G401 (cell line): Measurements from ENCODE around the gene CRHR1. TPM values are rescaled to one million over a fixed set of nuclear protein-coding genes. Genes with fewer than 3 reads are reported as not detected.

Source experiments
- DNase-seq: peaks from one replicate; pipeline ENCODE4 v3.0.0-alpha.2; 2015; ENCODE audit warnings: low spot score
- in situ Hi-C: cut with HindIII; loops from 2 replicates; pipeline ENCODE4 v1.10.0; 2016; ENCODE audit warnings: low sequenced_read_pairs, mixed read lengths
- total RNA-seq: library from RNA; depleted of rRNA; stranded (reverse); fragments of >200 nt; shearing (Covaris generic); gene quantifications from 2 replicates; pipeline ENCODE4 v1.2.3, GENCODE V29; 2014; rRNA removed

CRHR1 gene
- total RNA-seq, 1 experiment from 2014 or later, result not detected

DNA sequence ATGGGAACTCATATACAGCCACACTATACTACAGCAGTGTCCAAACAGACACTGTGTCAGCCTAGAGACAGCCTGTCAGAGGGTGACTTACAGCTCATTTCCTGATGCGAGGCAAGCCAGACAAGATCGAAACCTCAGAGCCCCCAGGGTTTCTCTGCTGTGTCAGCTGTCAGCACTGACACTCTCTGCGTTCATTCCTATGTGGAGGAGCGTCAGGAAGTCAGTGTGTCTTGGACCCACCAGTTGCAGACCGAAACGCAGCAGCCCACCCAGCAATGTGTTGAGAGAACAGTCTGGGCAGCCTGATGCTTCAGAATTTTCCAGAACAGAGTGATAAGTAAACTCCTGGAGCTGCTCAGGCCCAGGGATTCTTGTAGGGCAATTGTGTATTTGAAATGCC, 89.6 kb downstream of the CRHR1 start:
- no peak for DNase-seq
- in situ Hi-C loops, result loop anchor here (25.0 kb wide), 1 partner anchor 186 kb away; no protein-coding TSS in a partner anchor

DNA sequence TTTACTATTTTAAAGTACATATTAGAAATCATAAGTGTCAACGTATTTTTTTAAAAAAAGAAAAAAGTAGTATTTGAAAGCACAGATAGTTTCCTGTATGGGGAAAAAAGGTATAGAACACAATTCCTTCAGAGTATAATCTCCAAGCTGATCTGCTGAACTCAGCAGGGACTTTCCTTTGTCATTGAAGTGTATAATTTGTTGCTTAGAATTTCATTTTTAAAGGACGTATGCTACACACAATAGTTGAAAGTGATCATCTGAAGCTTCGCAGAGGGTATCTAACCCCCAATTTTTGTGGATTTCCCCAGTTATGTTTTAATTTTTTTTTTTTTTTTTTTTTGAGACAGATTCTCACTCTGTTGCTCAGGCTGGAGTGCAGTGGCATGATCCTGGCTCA, 90.0 kb downstream of the CRHR1 start:
- DNase-seq, result no peak
- in situ Hi-C loops, result loop anchor here (25.0 kb wide), 1 partner anchor 187 kb away; no protein-coding TSS in a partner anchor

DNA sequence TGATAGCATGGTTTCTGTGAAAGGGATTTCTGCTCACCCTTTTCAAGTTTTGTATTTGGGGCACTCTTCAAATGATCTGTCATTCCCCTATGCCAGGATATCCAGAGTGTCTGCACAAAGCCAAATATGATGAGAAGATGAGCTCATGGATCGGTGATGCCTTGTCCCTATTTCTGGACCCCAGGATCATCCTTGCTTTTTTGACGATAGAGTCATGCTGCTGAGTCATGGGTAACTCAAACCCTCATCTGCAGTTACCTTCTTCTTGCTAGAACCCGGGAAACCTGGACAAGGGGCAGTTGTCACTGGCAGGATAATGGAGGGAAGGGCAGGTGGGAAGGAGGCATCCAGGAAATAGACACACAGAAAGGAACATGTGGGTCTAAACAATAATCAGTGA, 92.4 kb downstream of the CRHR1 start:
- in situ Hi-C loops, result no loop called here
- DNase-seq, result no peak

DNA sequence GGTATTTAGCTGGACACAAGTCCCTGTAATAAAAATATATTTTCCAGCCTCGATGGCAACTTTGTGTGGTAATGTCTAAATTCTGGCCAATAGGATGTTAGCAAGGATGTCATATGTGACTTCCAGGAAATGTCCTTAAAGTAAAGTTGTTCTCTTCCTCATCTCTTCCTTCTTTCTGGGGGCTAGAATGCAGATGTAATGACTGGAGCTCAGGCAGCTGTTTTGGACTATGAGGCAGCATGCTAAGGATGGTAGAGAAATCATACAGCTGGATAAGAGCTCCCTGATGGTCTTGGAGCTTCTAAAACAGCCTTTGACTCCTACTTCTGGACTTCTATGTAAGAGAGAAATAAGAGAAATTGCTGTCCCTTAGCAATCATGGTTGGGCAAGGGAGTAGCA, 93.3 kb downstream of the CRHR1 start:
- no peak for DNase-seq
- in situ Hi-C loops, result no loop called here

DNA sequence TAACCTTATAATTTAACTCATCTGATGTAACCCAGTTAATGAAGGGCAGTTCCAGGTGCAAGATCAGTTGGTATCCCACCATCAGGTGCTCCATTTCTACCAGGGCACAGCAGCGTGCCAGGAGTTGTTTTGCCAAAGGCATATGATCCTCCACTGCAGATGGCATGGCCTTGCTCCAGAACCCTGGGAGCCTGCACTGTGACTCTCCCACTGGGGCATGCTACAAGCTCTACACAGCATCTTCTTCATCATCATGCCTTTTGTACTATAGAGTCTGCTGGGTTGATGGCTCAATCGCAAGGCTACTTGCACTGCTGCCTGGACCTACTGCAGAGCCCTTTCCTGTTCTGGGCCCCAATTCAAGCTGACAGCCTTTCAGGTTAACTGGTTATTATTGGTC, 98.9 kb downstream of the CRHR1 start:
- in situ Hi-C loops, result no loop called here
- DNase-seq, result peak; percentile 77

Other genes with a start within 250 kb of the CRHR1 start
- gene SPPL2C, start 60.6 kb downstream of the CRHR1 start, total RNA-seq, result not detected in 2 replicates
- 0.44 TPM in 1 of 2 replicates, not detected in the other for gene MAPT, start 110.2 kb downstream of the CRHR1 start, total RNA-seq
- not detected in 2 replicates for gene STH, start 214.9 kb downstream of the CRHR1 start, total RNA-seq